DMS153 treated with DMSO at 0.1 percent for 48 hours (cell line): ENCODE measurements around the gene METTL1.

Experiments used
- DNase-seq: peaks from one replicate; lab custom pipeline; 2025; ENCODE audit not compliant: unreplicated experiment; lab: John Stamatoyannopoulos, UW

The METTL1 gene

DNA sequence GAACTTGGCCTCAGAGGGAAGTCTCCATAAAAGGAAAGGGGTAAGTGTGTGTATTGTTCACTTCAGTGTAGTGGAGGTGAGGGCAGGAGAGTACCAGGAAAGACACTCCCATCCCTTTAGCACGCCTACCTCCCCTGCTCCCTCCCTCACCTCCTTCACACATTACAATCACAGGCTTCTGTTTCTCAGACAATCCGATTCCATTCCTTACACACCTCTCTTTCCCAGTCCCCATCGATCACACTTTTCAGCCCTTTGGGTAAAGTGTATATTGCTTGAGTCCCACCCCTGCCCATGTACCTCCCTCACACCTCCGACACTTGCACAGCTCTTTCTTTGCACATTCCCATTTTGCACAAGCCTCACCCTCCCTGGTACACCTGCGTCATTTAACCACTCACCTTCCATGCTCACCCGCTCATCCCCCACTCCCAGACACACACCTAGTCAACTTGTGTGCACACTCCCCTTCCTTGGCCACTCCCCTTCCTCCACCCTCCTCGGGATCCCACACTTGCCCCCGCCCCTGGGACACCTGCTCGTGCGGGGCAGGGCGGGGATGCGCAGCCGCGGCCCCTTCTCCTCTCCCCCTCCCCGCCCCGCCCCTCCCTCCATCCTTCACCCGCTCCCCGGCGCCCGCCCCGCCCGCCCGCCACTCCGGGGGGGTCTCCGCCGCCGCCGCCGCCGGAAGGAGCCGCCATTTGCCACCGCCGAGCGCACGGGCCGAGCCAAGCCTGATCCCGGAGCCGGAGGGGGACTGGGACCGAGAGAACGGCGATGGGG, 17.3 kb downstream of the METTL1 start, which contains the start of gene MARCHF9:
MARCHF9 (plus strand) TSS at position 693 of the 783 bp plus-strand sequence. CDS start 426 bp downstream, outside the sequence.
- peak; percentile 46 for DNase-seq

- DNase-seq: no peak
Measured at GRCh38 chr12:57753756-57754337, 18.1 kb downstream of the METTL1 start.

DNA sequence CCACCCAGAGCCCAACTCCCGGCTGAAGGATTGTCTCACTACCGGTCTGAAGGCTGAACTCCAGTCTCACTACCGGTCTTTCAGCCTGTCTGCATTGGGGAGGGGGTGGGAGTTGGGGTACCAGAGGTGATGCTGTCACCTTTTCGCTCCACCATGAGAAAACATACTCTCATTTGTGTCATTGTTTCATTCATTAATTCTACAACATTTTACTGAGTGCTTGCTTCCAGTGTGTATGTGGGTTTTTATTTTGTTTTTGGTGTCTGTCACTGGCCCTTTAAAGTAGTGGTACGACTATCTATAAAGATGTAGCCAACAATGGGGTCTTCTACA, 19.3 kb downstream of the METTL1 start:
- no peak for DNase-seq

GRCh38 chr12:57751788-57752667, 19.9 kb downstream of the METTL1 start, which contains the start of gene CDK4:
CDK4 (minus strand) TSS chr12:57752310; CDS start chr12:57751717, 593 bp downstream.
- DNase-seq: peak; percentile 96

- no peak for DNase-seq
Measured at GRCh38 chr12:57751432-57751787, 20.5 kb downstream of the METTL1 start.

GRCh38 chr12:57750561-57751431, 21.1 kb downstream of the METTL1 start:
- DNase-seq: no peak

GRCh38 chr12:57749061-57749460, 22.8 kb downstream of the METTL1 start:
- DNase-seq: no peak

DNA sequence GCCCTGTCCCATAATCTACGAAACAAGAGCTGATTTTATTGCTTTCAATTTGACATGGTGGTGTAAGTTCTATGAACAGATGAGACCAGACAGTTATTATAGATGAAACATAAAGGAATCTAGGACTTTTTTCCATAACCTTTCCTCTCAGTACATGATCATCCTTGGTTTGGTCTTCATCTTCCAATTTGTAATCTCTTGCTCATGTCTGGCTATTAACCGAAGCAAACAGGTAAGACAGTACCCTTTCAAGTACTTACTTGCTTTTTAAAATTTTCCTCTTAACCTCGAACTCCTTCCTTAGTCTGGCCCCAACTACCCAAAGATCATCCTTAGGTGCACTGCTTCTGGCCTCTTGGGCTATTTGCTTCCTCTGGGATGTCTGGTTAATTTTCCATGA, 25.9 kb downstream of the METTL1 start:
- no peak for DNase-seq

GRCh38 chr12:57745485-57745881, 26.4 kb downstream of the METTL1 start:
- DNase-seq: no peak

DNA sequence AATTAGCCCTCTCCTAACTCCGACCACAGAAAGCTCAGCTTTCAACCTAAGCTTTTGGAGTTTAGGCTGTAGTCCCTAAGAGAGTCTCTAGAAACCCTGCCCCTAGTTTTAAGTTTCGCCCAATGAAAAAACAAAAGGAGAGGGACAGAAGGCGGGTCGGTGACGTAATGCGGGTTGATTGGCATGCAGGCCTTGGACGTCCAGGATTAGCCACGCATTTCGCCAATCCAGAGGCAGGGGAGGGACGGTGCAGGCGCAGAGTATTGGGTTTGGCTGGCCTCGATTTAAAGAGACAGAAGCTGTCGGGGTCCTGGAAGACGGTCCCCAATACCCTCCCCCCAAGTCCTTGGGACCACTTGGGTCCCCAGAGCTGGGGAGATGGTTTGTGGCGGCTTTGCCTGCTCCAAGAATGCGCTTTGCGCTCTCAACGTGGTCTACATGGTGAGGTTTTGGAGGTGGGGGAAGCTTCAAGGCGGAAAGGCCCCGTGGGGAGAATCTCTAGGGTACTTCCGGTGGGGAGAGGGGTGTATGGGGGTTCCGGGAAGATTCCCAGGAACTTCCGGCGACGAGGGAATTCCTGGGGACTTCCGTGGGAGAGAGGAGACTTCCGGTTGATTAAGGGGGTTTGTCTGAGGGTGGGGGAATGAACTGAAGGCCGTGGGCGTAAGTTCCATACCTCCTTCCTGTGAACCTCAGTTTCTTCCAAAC, 27.0 kb downstream of the METTL1 start, which contains the start of gene TSPAN31:
TSPAN31 (plus strand) TSS at position 263 of the 708 bp plus-strand sequence; CDS start at position 379, 116 bp downstream.
- peak; percentile 94 for DNase-seq

DNA sequence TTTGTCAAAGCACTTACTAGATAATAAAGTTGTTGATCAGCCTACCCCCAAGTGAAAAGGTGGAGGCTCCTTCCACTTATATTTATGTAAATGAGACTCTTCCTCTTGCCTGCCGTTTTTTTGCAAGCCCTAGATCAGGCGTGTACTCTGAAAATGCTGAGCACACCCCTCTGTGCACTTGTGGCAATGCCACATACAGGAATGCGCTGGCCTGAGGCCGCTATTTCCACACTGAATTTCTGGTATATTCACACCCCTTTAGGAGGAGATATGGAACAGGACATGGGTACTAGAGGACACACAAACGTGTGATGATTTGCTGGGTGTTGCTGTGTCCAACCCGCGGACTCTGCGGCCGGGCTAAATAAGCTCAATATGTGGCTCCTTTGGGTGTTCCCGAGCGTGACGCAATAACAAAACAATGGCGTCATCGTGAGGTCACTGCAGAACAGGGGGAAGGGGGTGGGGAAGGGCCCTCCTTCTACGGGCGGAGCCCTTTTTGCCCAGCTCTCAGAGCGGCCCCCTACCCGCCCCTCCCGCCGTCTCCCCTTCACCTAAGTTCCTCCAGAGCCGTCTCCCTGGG, 27.6 kb downstream of the METTL1 start:
- DNase-seq: peak; percentile 67

- DNase-seq: no peak
Measured at GRCh38 chr12:57743769-57744168, 28.1 kb downstream of the METTL1 start.

DNA sequence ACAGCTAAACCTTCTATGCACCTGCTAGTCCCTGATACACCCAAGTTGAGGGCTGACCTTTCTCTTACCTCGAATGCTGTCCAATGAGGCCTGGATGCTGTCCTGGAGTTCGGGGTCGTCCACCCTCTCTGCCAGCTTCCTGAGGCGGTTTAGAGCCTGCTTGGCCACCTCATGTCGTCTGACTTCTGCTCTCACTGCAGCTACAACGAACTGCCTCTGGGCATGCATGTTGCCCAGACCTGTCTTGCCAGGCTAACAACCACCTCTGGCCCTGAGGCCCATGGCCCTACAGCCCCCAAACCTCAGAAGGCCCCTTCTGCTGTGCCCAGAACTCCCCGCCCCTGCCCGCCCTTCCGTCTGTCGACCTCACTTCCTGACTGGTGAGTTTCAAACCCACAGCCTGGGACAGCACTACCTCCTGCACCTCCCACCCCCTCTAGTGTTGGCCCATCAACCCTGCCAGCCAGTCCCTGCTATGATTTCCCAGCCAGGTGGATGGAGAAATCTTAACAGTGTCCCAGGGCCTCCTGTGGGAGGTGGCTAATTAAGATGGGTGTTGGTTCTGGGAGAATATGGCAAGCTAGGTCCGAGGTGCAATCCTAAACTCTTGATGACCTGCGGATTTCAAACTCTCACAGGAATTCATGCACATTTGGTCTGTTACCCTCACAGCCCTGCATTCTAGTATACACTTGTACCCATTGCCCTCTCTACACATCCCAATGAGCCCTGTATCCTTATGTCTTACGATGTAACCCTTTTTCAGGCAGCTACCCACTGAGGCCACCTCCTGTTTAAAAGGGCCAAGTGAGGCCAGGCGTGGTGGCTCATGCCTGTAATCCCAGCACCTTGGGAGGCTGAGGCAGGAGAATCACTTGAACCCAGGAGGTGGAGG, 29.8 kb downstream of the METTL1 start:
- no peak for DNase-seq

DNA sequence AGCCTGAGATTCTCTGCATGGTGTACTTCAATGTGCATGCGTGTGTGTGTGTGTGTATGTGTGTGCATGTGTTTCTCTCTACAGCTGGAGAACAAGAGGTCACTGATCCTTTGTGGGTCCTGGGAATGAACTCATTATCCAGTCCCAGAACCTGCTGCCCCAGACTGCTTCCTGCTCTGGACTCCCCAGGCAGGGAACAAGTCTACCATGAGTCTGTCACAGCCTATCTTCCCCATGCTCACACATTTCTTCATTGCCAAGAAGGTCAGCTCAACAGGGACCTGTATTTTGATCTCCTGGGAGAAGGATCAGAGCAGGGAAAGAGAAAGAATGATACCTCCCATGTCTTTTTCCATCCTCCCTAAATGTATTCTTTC, 30.5 kb downstream of the METTL1 start:
- DNase-seq: no peak

DNA sequence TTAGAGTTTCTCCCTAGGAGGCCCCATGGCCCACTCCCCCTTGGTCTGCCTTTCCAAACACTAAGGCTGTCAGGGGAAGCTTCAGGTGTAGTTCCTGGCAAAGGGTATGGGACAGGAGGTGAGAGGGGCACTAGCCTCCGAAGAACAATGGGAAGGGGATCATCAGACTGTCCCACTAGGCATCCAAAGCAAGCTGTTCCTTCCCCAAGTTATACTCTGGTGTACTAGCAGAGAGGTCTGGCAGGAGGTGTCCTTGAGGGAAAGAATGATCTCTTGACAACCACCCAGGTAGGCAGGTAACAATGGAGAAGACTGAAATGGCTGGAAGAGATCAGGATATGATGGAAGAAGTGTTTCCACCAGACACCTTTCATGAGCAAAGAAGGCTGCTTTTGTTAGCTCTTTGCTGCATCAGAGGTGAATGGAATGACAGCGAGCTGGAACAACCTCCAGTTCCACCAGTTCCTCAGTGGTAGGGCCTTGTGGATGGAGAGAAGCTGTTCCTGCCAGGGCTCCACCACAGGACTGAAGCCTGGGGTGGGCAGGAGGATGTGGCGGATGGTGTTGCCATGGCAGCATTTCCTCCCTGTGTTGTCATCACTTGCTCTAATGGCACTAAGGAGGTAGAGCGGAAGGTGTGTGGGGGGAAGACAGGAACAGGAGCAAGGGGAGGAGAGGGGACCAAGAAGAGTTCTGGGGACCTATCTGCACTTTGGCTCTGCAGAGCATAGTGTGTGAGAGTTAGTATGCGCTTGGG, 31.1 kb downstream of the METTL1 start:
- no peak for DNase-seq

- DNase-seq: no peak
Measured at GRCh38 chr12:57739914-57740538, 31.9 kb downstream of the METTL1 start.

GRCh38 chr12:57739387-57739786, 32.5 kb downstream of the METTL1 start:
- no peak for DNase-seq
